ENCODE results near the gene SEM1. TPM values are rescaled to one million over a fixed set of nuclear protein-coding genes. Genes with fewer than 3 reads are reported as not detected.
"Not testable (repeated sequence)": the region's sequence is repeated elsewhere in the genome, so short reads cannot be mapped to it uniquely, and the experiment has no call there.

Gene SEM1
- total RNA-seq, 1 experiment from 2014 or later, result 388 TPM

DNA sequence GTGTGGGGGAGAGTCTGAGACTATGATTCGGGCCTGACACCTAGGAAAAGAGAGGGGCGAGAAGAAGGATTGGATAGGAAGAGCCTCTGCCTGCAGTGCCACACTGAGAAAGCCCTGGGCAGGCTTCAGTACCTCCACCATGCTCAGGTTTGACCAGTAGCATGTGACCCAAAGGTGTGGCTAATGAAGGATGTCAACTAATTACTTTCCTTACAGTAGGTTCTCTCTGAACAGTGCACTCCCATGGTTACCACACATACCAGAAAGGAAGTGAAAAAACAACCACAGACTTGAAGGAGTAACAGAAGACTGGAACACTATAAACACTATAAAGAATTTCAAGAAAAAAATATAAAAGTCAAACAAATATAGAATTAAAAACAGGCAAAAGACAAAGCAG, 46.2 kb downstream of the SEM1 start:
- no peak for DNase-seq
- Histone ChIP-seq H3K36me3 (no peaks in the 10 kb centered on the region), H3K9me3 (replicated peaks) (no peaks in the 10 kb centered on the region), H3K4me1 (no peaks in the 10 kb centered on the region), H3K27ac (no peak overlapping the region), H3K27me3 (no peaks in the 10 kb centered on the region), H3K4me3 (no peak overlapping the region)

- not testable (repeated sequence) for H3K36me3 ChIP-seq; DNase-seq; H3K9me3 ChIP-seq (replicated peaks); H3K27ac ChIP-seq; H3K4me1 ChIP-seq; H3K27me3 ChIP-seq; H3K4me3 ChIP-seq
Observed at GRCh38 chr7:96662151-96662550, 47.5 kb downstream of the SEM1 start.

DNA sequence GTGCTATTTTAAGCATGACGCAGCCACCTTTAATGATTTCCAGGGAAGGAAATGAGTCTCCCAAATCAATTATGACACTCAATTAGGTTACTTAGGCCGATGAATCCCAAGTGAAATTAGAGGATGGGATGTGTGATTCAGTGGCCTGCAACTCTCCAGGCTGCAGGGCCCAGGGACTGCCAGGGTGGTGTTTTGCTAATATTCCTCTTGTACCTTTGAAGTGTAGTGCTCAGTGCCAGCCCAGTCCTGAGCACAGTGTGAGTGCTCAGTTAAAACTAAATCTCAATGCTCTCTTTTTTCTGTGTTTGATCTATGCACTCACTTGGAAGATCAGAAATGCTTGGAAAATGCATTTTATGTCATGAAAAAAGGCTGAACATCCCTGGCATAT, 51.6 kb downstream of the SEM1 start:
- Histone ChIP-seq H3K9me3 (replicated peaks) (no peaks in the 10 kb centered on the region), H3K27ac (no peak overlapping the region), H3K27me3 (no peaks in the 10 kb centered on the region), H3K4me3 (no peak overlapping the region), H3K4me1 (no peaks in the 10 kb centered on the region), H3K36me3 (no peaks in the 10 kb centered on the region)
- DNase-seq, result no peak

- no peaks in the 10 kb centered on the region for H3K36me3 ChIP-seq
- H3K27me3 ChIP-seq, result no peaks in the 10 kb centered on the region
- DNase-seq, result no peak
- H3K27ac ChIP-seq, result no peak overlapping the region
- no peaks in the 10 kb centered on the region for H3K9me3 ChIP-seq (replicated peaks)
- H3K4me3 ChIP-seq, result no peak overlapping the region
- H3K4me1 ChIP-seq, result no peaks in the 10 kb centered on the region
Observed at GRCh38 chr7:96657347-96658021, 52.2 kb downstream of the SEM1 start.

- Histone ChIP-seq H3K9me3 (replicated peaks) (no peaks in the 10 kb centered on the region), H3K36me3 (no peaks in the 10 kb centered on the region)
- DNase-seq, result no peak
Observed at GRCh38 chr7:96655956-96656355, 53.7 kb downstream of the SEM1 start.

DNA sequence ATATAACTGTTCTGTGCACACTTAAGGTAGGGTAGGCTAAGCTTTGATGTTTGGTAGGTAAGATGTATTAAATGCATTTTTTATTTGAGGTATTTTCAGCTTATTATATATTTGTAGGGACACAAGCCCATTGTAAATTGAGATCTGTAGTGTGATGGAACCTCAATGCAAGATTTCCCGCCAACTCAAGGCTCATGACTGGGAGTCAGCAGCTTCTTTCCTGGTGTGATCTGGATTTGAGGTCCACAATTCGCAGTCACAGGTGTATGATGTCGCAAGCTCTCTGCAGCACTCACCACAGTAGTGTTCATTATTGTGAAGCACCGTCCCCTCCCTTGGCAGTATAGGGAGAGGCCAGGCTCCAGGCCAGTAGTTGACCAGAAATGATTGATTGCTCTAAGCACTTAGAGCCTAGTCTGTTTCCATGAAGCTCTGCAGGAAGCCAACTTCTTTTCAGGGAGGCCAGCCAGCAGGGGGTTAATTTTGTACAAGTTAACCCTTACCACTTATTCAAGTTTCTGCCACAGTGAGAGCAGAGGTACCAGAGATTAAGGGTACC, 54.9 kb downstream of the SEM1 start:
- Histone ChIP-seq H3K27me3 (no peaks in the 10 kb centered on the region), H3K4me1 (no peaks in the 10 kb centered on the region; the same call in 1 of the 2 replicates), H3K4me3 (no peak overlapping the region), H3K36me3 (no peaks in the 10 kb centered on the region), H3K9me3 (replicated peaks) (no peaks in the 10 kb centered on the region), H3K27ac (no peak overlapping the region)
- DNase-seq, result no peak

More at GRCh38 chr7:96655956-96656355, 53.7 kb downstream of the SEM1 start:
- no peaks in the 10 kb centered on the region for H3K4me1 ChIP-seq
- H3K4me3 ChIP-seq, result no peak overlapping the region
- H3K27ac ChIP-seq, result no peak overlapping the region
- H3K27me3 ChIP-seq, result no peaks in the 10 kb centered on the region

- H3K27ac ChIP-seq, result no peak overlapping the region
- no peaks in the 10 kb centered on the region for H3K9me3 ChIP-seq (replicated peaks)
- H3K27me3 ChIP-seq, result no peaks in the 10 kb centered on the region
- no peak overlapping the region for H3K4me3 ChIP-seq
- H3K4me1 ChIP-seq, result no peaks in the 10 kb centered on the region; the same call in 1 of the 2 replicates
- DNase-seq, result no peak
- H3K36me3 ChIP-seq, result no peaks in the 10 kb centered on the region
Observed at GRCh38 chr7:96649981-96650380, 59.7 kb downstream of the SEM1 start.

DNA sequence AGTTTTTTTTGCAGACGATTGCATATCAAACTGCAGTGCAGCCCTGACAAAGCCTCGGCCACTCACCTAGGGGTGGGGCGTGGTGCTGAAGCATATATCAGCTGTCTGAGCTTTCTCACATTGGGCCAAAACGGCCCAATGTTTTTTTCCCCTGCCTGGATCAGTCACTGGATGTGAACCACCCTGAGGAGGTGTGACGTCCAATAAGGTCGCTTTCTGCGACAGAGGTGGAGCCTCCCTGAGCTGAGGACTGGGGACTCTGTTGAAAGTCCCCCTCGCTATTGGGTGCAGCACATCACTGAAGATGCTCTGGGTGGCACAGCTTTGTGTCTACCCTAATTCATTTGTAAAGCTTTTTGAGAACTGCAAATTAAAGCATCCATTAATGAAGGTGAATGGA, 60.9 kb downstream of the SEM1 start:
- no peak for DNase-seq
- H3K4me1 ChIP-seq, result no peaks in the 10 kb centered on the region; the same call in 1 of the 2 replicates
- no peaks in the 10 kb centered on the region for H3K36me3 ChIP-seq
- no peak overlapping the region for H3K4me3 ChIP-seq
- H3K27me3 ChIP-seq, result no peaks in the 10 kb centered on the region
- no peak overlapping the region for H3K27ac ChIP-seq
- no peaks in the 10 kb centered on the region for H3K9me3 ChIP-seq (replicated peaks)

GRCh38 chr7:96647733-96648132, 61.9 kb downstream of the SEM1 start:
- no peak for DNase-seq
- Histone ChIP-seq H3K4me1 (no peaks in the 10 kb centered on the region; the same call in 1 of the 2 replicates), H3K9me3 (replicated peaks) (no peaks in the 10 kb centered on the region), H3K36me3 (no peaks in the 10 kb centered on the region), H3K4me3 (no peak overlapping the region), H3K27ac (no peak overlapping the region), H3K27me3 (no peaks in the 10 kb centered on the region)

- no peaks in the 10 kb centered on the region for H3K36me3 ChIP-seq
- H3K27me3 ChIP-seq, result no peaks in the 10 kb centered on the region
- DNase-seq, result no peak
- H3K27ac ChIP-seq, result no peak overlapping the region
- H3K9me3 ChIP-seq (replicated peaks), result no peaks in the 10 kb centered on the region
- no peak overlapping the region for H3K4me3 ChIP-seq
- H3K4me1 ChIP-seq, result no peaks in the 10 kb centered on the region; the same call in 1 of the 2 replicates
Observed at GRCh38 chr7:96645084-96645483, 64.6 kb downstream of the SEM1 start.

GRCh38 chr7:96643436-96643835, 66.2 kb downstream of the SEM1 start:
- H3K9me3 ChIP-seq (replicated peaks); DNase-seq; H3K27me3 ChIP-seq; H3K36me3 ChIP-seq; H3K27ac ChIP-seq; H3K4me3 ChIP-seq; H3K4me1 ChIP-seq: not testable (repeated sequence)

- Histone ChIP-seq H3K27ac (no peak overlapping the region), H3K36me3 (no peaks in the 10 kb centered on the region), H3K9me3 (replicated peaks) (no peaks in the 10 kb centered on the region), H3K4me1 (no peaks in the 10 kb centered on the region), H3K27me3 (no peaks in the 10 kb centered on the region), H3K4me3 (no peak overlapping the region)
- no peak for DNase-seq
Observed at GRCh38 chr7:96640054-96640453, 69.6 kb downstream of the SEM1 start.

All from SJCRH30 (cell line).